ENCODE data around the gene DNASE2.

The DNASE2 gene

DNA sequence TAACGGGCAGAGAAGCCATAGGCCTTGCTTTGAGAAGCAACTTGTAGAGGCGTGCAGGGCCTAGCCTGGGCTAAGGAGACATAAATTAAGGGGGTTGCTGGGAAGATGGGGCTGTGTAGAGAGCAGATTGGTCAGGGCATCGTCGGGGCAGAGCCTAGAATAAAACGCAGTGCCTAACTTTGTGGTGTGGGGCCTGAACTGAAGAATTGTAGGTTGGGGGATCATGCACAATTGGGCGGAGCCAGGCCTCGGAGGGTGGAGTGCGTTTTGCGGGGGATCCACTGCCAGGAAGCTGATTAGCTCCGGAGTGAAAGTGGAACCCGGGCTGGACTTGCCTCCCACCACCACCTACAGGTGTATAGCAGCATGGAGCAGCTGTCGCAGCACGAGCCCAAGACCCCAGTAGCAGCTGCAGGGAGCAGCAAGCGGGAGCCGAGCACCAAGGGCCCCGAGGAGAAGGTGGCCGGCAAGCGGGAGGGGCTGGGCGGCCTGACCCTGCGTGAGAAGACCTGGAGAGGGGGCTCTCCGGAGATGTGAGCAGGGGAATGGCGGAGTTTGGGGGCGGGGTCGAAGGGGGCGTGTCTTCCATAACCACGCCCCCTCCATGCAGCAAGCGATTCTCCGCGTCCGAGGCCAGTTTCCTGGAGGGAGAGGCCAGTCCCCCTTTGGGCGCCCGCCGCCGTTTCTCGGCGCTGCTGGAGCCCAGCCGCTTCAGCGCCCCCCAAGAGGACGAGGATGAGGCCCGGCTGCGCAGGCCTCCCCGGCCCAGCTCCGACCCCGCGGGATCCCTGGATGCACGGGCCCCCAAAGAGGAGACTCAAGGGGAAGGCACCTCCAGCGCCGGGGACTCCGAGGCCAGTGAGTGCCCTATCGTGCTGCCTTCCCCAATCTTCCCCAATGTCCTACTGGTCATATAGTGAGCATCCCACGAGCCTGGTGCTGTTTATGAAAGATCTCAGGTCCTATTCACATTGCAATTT is 13.8 kb downstream of the DNASE2 start:
- no peak for TF ChIP-seq TCF12 (IDR thresholded peaks at IDR 0.05; ENCODE audit: low read depth)
- TF ChIP-seq USF1 (IDR thresholded peaks at IDR 0.05): no peak
- TF ChIP-seq REST (IDR thresholded peaks at IDR 0.05; ENCODE audit: low read depth): no peak
- no peak for TF ChIP-seq CEBPB (IDR thresholded peaks at IDR 0.05)
- TF ChIP-seq ZBTB7A (IDR thresholded peaks at IDR 0.05; ENCODE audit: low read depth): no peak
- TF ChIP-seq CREB1 (IDR thresholded peaks at IDR 0.05; ENCODE audit: low read depth): no peak
- TF ChIP-seq, protein P1, sequence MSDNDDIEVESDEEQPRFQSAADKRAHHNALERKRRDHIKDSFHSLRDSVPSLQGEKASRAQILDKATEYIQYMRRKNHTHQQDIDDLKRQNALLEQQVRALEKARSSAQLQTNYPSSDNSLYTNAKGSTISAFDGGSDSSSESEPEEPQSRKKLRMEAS (IDR thresholded peaks at IDR 0.05): no peak
- TF ChIP-seq RAD21 (IDR thresholded peaks at IDR 0.05; ENCODE audit: low read depth): no peak
- TF ChIP-seq FOXM1 (IDR thresholded peaks at IDR 0.05; ENCODE audit: borderline replicate concordance, low read depth): no peak
- TF ChIP-seq EP300 (IDR thresholded peaks at IDR 0.05; ENCODE audit: borderline replicate concordance): no peak
- TF ChIP-seq TAF1 (IDR thresholded peaks at IDR 0.05; ENCODE audit: low read depth): no peak
- TF ChIP-seq TEAD4 (IDR thresholded peaks at IDR 0.05): no peak
- TF ChIP-seq YY1 (IDR thresholded peaks at IDR 0.05; ENCODE audit: low read depth): no peak
- no peak for TF ChIP-seq NFIC (IDR thresholded peaks at IDR 0.05)
- no peak for TF ChIP-seq EGR1 (IDR thresholded peaks at IDR 0.05)

DNA sequence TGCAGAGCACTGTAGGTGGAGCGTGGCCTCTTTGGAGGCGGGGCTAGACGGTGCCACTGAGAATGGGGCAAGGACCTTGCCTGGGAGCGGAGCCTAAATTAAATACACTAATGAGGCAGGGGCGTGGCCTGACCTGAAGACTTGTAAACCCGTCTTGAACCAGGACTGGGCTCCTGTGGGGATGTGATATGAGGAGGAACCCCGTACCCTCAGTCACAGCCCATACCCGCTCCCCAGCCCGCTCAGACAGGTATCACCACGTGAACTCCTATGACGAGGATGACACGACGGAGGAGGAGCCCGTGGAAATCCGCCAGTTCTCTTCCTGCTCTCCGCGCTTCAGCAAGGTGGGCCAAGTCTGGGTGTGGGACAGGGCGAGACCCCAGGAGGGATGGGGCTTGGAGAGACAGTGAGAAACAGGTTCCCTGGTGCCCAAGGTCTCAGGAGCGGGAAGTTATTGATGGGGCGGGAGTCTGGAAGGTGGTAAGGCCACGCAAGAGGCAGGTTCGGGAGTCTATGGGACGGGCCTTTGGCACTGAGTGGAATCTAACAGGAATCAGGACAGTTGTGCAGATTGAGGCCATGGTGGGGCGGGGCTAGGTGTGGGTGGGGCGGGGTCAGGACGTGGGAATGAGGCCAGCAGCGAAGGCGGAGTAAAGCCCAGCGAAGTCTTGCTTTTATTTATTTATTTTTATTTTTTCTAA is 14.7 kb downstream of the DNASE2 start:
- TF ChIP-seq TCF12 (IDR thresholded peaks at IDR 0.05; ENCODE audit: low read depth): no peak

- no peak for TF ChIP-seq CREB1 (IDR thresholded peaks at IDR 0.05; ENCODE audit: low read depth)
- TF ChIP-seq EGR1 (IDR thresholded peaks at IDR 0.05): no peak
- no peak for TF ChIP-seq TEAD4 (IDR thresholded peaks at IDR 0.05)
- no peak for TF ChIP-seq ZBTB7A (IDR thresholded peaks at IDR 0.05; ENCODE audit: low read depth)
- no peak for TF ChIP-seq CEBPB (IDR thresholded peaks at IDR 0.05)
- TF ChIP-seq NFIC (IDR thresholded peaks at IDR 0.05): no peak
- TF ChIP-seq, protein P1 (IDR thresholded peaks at IDR 0.05): no peak
- TF ChIP-seq TAF1 (IDR thresholded peaks at IDR 0.05; ENCODE audit: low read depth): no peak
- no peak for TF ChIP-seq REST (IDR thresholded peaks at IDR 0.05; ENCODE audit: low read depth)
- no peak for TF ChIP-seq FOXM1 (IDR thresholded peaks at IDR 0.05; ENCODE audit: borderline replicate concordance, low read depth)
- TF ChIP-seq RAD21 (IDR thresholded peaks at IDR 0.05; ENCODE audit: low read depth): no peak
- no peak for TF ChIP-seq YY1 (IDR thresholded peaks at IDR 0.05; ENCODE audit: low read depth)
- TF ChIP-seq TCF12 (IDR thresholded peaks at IDR 0.05; ENCODE audit: low read depth): no peak
- no peak for TF ChIP-seq USF1 (IDR thresholded peaks at IDR 0.05)
- TF ChIP-seq EP300 (IDR thresholded peaks at IDR 0.05; ENCODE audit: borderline replicate concordance): no peak
Observed at GRCh38 chr19:12865746-12866415, 15.4 kb downstream of the DNASE2 start.

GRCh38 chr19:12864721-12865715 is 16.2 kb downstream of the DNASE2 start:
- TF ChIP-seq TEAD4 (IDR thresholded peaks at IDR 0.05): no peak
- no peak for TF ChIP-seq TAF1 (IDR thresholded peaks at IDR 0.05; ENCODE audit: low read depth)
